AG08395 (cell line): Measurements from ENCODE around the gene WNT5B.

Experiments
- DNase-seq: peaks from one replicate; pipeline ENCODE4 v3.0.0; 2012; ENCODE audit warnings: mixed read lengths, low spot score

WNT5B gene

DNA sequence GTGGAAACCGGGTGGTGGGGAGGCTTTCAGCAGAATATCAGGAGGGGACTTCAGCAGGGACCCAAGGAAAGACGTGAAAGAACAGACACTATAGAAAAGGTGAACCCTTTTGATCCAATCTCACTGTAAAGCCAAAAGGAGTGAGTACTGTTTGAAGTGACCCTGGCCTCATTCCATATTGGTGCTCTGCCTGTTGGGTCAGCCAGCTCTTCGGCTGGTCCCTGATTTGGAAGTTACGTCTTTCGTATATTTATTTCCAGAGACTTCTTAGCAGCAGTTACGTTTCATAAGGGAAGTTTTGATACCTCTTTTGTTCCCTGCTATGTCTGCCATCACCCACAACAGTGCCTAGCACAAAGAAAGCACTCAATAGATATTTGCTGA is 21.9 kb downstream of the WNT5B start:
- no peak for DNase-seq

DNA sequence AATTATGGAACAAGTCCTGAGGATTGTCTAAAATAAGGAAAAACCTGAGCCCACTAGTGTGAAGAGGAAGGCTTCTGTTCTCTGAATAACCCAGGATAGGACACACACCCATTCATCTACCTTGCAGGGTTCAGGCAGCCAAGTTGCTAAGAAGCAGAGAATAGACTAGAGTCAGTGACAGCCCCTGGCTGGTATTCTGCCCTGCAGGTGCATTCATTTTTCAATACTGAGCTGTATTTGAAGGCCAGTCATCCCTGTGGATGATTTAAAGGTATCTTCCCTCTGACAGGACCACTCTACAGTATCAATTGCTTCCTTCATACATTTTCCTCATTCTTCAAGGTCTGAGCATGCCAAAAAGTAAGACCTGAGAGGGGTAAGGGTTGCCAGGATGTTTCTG is 22.9 kb downstream of the WNT5B start:
- no peak for DNase-seq

DNA sequence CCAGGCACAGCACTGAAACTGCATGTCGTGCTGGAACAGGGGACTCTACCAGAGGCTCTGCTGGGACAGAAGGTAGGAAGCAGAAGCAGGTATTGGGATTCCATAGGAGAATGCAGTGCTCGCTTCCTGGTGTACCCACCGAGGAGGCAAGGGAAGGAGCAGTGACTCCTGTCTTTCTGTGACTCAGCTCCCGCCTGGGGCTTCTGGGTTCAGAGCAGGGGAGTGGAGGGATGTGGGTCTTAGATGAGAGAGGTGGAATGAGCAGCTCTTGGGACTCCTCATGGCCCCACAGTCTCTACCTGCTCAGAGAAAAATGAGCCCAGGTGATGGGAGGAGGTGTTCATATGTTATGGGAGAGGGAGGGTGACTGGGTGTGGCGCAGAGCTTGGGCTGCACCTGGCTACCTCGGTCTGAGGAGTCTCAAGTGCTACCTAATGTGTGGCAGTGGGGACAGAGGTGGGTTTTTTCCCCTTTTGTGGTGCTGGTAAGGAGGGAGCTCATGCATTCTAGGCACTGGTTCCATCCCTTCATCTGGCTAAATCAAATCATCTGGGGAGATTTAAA is 26.3 kb downstream of the WNT5B start:
- no peak for DNase-seq

- DNase-seq: no peak
These were observed 27.9 kb downstream of the WNT5B start for GRCh38 chr12:1656902-1657301.

DNA sequence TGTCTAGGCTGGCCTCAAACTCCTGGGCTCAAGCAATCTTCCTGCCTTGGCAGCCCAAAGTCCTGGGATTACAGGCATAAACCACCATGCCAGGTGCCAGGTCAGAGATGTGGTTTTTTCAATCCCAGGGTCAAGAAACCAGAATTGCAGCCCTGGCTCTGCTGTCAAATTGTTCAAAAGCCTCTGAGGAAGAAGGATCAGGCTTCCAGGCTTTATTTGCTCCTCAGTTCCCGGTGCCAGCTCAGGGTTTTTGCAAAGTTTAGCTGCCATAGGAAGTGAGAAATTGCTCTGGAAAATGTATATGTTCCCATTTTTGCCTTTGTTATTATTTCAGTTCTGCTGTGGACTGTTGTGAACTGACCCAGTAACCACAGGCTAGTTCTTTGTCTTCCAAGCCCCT is 28.7 kb downstream of the WNT5B start:
- no peak for DNase-seq

- no peak for DNase-seq
These were observed 31.5 kb downstream of the WNT5B start for GRCh38 chr12:1660304-1661187.

GRCh38 chr12:1661553-1662335 is 32.7 kb downstream of the WNT5B start:
- peak; percentile 94 for DNase-seq

DNA sequence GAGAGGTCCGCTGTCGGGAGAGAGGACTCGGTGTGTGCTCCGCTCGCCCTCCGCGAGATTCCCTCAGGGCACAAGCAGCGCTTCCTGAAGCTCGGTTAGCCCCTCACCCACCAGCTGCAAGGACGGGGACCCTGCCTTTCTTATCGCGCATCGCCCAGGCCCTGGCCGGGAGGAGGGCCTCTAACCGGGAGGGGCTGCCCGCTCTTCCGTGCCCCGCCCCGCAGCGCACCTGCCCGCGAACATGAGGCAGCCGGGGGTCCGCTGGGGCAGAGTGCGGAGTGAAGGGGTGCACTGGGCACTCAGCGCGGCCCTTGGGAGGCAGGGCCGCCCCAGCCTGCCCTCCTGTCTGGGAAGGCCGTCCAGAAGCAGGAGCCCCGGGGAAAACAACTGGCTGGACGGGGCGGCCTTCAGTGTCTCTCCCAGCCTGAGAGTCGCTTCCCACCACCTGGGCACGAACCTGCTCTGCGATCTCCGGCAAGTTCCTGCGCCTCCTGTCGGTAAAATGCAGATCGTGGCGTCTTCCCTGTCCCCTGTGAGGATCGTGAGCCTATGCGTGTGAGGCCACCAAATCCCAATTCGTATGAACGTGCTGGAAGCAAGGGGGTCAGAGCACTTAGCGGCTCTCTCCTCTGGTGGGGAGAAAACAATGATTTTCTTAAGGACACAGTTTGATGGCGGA is 33.9 kb downstream of the WNT5B start:
- no peak for DNase-seq

DNA sequence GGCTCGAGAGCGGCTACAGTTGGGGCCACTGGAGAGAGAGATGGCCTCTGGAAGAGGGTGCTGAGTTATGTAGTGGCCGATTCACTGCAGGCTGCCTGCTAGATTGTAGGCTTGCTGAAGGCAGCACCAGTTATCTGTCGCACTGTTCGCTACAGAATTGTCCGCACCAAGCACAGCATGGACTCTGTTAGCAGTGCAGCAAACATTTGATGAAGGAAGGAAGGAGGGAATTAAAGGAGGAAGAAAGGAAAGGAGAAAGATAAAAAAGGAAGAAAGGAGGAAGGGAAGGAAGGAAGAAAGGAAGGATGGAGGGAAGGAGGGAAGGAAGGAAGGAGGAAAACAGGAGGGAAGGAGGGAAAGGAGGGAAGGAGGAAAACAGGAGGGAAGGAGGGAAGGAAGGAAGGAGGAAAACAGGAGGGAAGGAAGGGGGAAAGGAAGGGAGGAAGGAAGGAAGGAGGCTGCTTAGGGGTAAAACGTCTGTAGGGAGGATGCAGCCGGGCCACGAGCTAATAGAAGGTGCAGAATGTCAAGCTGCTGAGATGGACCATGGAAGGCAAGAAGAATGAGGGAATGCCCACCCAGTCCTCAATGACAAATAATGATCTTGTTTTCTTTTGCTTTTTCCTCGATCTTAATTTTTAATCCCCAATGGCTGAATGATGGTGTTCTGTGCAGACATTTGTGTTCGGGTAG is 34.6 kb downstream of the WNT5B start:
- no peak for DNase-seq

DNA sequence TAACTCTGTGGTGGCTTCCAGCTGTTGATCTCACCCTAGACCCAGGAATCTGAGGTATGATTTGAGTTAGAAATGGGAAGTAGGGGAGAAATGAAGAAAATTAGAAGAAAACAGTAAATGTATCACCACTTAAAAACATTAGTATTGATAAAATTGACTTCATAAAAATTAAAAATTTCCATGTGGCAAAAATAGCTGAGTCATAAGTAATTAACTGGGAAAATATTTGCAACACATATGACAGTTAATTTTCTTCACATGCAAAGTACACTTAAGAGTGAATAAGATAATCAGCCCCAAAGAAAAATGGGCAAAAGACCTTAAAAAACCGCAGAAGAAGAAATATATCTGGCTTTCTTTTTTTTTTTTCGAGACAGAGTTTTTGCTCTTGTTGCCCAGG is 36.3 kb downstream of the WNT5B start:
- DNase-seq: no peak

GRCh38 chr12:1666215-1666614 is 37.2 kb downstream of the WNT5B start:
- no peak for DNase-seq

GRCh38 chr12:1666685-1667162 is 37.7 kb downstream of the WNT5B start:
- DNase-seq: no peak

DNA sequence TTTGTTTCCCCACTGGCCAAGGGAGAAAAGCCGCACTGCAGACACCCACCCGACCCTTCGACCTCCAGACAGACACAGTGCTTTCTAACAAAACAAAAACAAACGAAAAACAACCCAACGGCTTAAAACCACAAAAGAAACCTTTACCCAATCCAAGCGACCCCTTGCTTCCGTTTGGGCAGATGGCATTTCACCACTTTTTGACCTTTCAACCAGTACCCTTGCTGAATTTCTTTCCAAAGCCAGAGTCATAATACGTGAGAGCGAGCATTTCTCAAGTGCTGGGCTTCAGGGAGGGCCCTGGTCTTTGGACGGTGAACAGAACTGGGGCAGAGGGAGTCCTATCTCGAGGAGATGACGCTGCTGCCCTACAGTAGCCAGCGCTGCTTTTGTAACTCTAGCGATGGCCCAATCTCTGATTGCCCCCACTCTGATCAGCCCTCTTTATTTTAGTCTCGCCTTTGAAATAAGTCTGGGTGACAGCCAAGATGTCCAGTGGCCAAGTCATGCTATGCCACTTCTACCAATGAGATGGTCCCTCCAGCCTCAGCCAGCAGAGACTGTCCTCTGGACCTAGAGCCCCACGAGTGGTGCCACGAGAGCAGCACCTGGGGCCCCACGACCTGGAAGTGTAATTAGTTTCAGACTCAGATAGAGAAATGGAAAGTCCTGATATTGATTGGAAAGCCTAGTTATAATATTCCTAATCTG is 40.0 kb downstream of the WNT5B start:
- DNase-seq: no peak

GRCh38 chr12:1670358-1671268 is 41.6 kb downstream of the WNT5B start:
- DNase-seq: no peak

- no peak for DNase-seq
These were observed 47.0 kb downstream of the WNT5B start for GRCh38 chr12:1676043-1676442.

DNA sequence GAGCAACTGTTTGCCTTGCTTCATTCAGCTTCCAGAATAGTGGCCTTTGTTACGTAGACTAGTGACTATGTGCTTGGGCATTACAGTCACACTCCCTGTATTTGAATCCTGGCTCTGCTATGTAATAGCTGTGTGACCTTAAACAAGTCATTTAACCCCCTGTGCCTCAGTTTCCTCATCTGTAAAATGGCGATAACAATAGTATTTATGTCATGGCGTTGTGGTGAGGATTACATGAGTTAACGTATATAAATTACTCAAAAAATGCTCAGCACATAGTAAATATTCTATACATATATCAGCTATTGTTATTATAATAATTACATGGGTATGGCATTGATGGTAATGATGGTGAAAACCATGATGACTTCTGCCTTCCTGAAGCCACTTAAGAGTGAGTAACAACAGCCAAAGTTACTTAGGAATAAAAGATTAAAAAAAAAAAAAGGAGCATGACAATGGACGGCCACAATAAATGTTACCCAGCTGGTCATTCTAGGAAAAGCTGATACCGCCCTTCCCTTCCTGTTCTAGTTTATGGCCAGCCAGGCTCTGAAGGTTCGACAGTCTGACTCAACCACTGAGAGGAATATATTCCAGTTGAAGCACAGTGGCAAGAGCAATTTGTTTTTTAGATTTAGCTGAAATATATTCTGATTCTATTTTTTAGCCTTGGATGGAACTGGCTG is 51.9 kb downstream of the WNT5B start:
- DNase-seq: peak; percentile 32

- DNase-seq: no peak
These were observed 52.4 kb downstream of the WNT5B start for GRCh38 chr12:1681493-1681807.

DNA sequence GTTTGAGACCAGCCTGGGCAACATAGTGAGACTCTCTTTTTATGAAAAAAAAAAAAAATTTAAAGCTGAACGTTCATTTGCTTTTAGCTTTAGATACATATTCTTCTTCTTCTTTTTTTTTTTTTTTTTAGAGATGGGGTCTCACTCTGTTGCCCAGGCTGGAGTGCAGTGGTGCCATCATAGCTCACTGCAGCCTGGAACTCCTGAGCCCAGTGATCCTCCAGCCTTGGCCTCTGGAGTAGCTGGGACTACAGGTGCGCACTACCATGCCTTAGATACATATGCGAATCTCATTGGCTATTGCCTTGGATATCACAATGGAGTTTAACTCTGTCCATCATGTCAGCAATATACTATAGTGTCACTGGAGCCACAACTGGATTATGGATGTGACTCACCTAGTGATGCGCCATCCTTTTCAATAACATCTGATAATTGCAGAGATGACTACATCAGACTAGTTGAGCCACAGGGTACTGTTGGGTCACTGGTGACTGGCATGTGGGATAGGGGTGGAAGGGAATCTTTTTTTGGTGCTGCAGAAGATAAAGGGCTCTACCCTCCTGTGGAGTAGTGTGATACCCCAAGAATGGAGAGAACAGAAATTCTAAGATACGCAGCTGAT is 59.2 kb downstream of the WNT5B start:
- DNase-seq: no peak

DNA sequence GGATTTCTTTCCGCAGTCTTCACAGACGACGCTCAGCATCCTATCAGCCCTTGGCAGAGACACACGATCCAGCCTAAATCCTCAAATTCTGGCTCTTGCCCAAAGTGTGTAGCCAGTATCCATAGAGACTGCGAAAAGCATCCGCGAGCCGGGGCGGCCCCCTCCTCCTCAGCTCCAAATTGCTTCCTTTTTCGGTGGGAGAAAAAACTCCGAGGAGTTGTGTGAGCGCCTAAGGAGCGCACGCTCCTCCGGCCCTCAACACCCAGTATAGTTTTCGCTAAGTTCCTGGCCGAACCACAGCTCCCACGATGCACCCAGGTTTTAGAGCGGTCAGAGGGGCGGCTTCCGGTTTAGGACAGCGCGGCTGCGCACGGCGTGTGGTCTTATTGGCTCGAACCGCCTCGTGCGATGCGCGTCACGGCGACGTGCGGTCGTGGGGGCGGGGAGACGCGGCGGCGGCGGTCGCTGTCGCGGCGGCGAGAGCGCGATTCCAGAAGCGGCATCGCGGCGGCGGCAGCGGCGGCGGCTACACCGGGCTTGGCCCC is 61.6 kb downstream of the WNT5B start, which contains the start of gene ADIPOR2:
Gene ADIPOR2 (plus strand): TSS at position 493 of the 545 bp plus-strand sequence. CDS start 63,274 bp downstream, outside the sequence.
- DNase-seq: peak; percentile 98
